Neural progenitor cell (in vitro differentiated cells): ENCODE data around the gene ARHGEF12. TPM values are rescaled to one million over a fixed set of nuclear protein-coding genes. Genes with fewer than 3 reads are reported as not detected.

Experiments used
- DNase-seq: peaks from one replicate; pipeline ENCODE4 v3.0.0-alpha.2; 2016; ENCODE audit warnings: low spot score
- H2AFZ ChIP-seq: fragments of 200-600 bp; sonication (generic); replicated peaks from 2 replicates; pipeline ENCODE4 v1.6.1; 2016; ENCODE audit warnings: antibody characterized with exemption
- H3F3A ChIP-seq: fragments of 200-600 bp; sonication (generic); 2 replicates; pipeline ENCODE4 v1.6.1; 2016; ENCODE audit warnings: antibody characterized with exemption, low read depth
- H3K27ac ChIP-seq: fragments of 200-600 bp; sonication (generic); 2 replicates; pipeline ENCODE4 v1.5.1; 2016; ENCODE audit warnings: mild to moderate bottlenecking
- H3K27me3 ChIP-seq: fragments of 200-600 bp; sonication (generic); 2 replicates; pipeline ENCODE4 v1.6.1; 2016; ENCODE audit warnings: mild to moderate bottlenecking, moderate library complexity
- H3K36me3 ChIP-seq: fragments of 200-600 bp; sonication (generic); 2 replicates; pipeline ENCODE4 v1.5.1; 2016
- H3K4me1 ChIP-seq: fragments of 200-600 bp; sonication (generic); 2 replicates; pipeline ENCODE4 v1.6.1; 2016; ENCODE audit warnings: mixed run types
- H3K4me2 ChIP-seq: fragments of 200-600 bp; sonication (generic); 2 replicates; pipeline ENCODE4 v1.6.1; 2016
- H3K4me3 ChIP-seq: fragments of 200-600 bp; sonication (generic); 2 replicates; pipeline ENCODE4 v1.5.1; 2016
- H3K79me2 ChIP-seq: fragments of 200-600 bp; sonication (generic); 2 replicates; pipeline ENCODE4 v1.6.1; 2016; ENCODE audit warnings: low read depth
- H3K9ac ChIP-seq: fragments of 200-600 bp; sonication (generic); 2 replicates; pipeline ENCODE4 v1.6.1; 2016
- H3K9me3 ChIP-seq: fragments of 200-600 bp; sonication (generic); 2 replicates; pipeline ENCODE4 v1.5.1; 2016; ENCODE audit warnings: low read depth
- H4K20me1 ChIP-seq: fragments of 200-600 bp; sonication (generic); 2 replicates; pipeline ENCODE4 v1.6.1; 2016; ENCODE audit warnings: low read depth
- H3K27ac Mint-ChIP-seq: 3 replicates; pipeline ENCODE4 v1.8.0; 2021; ENCODE audit warnings: mixed read lengths
- H3K27me3 Mint-ChIP-seq: 2 replicates; pipeline ENCODE4 v1.8.0; 2022; ENCODE audit warnings: low read depth, mild to moderate bottlenecking, inconsistent platforms, moderate library complexity, mixed read lengths; ENCODE audit not compliant: insufficient read depth
- H3K36me3 Mint-ChIP-seq: 3 replicates; pipeline ENCODE4 v1.8.0; 2021; ENCODE audit warnings: mixed read lengths
- H3K4me1 Mint-ChIP-seq: 3 replicates; pipeline ENCODE4 v1.8.0; 2021; ENCODE audit warnings: mixed read lengths
- H3K4me3 Mint-ChIP-seq: 3 replicates; pipeline ENCODE4 v1.8.0; 2021; ENCODE audit warnings: mild to moderate bottlenecking, moderate library complexity, mixed read lengths
- H3K9me3 Mint-ChIP-seq: 3 replicates; pipeline ENCODE4 v1.8.0; 2020; ENCODE audit warnings: mixed read lengths
- EZH2 ChIP-seq: fragments of 200-600 bp; sonication (generic); IDR thresholded peaks from 2 replicates; pipeline ENCODE4 v1.6.1; 2017; ENCODE audit warnings: antibody characterized with exemption, mild to moderate bottlenecking, moderate library complexity
- EZH2phosphoT487 ChIP-seq: fragments of 200-600 bp; sonication (generic); IDR thresholded peaks from 2 replicates; pipeline ENCODE4 v1.6.1; 2017; ENCODE audit warnings: antibody characterized with exemption
- total RNA-seq: library from RNA; depleted of rRNA; stranded (reverse); fragments of >200 nt; gene quantifications from 2 replicates; pipeline ENCODE4 v1.2.3, GENCODE V29; 2015; ENCODE audit warnings: low replicate concordance
- TF ChIP-seq, protein P1 (sequence below): fragments of 200-600 bp; sonication (generic); IDR thresholded peaks from 2 replicates; pipeline ENCODE4 v1.5.1; 2017; ENCODE audit warnings: antibody characterized with exemption, mild to moderate bottlenecking

ARHGEF12 gene
- total RNA-seq, 1 donor from 2014 or later, result 31.3 TPM

DNA sequence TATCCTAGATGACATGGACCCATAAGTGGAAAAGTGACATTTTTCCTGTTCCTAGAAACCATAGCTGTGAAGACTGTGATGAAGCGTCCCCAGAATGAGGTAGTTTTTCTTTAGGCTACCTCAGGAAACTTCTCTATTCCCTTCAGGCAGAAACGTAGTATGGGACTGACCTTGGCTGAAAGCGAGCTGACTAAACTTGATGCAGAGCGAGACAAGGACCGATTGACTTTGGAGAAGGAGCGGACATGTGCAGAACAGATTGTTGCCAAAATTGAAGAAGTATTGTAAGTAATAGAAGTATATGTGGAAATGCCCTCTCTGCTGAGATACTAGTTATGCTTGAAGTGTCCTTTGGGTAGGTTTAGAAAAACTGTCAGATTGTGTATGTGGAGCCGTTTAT, 110.6 kb downstream of the ARHGEF12 start:
- no peak overlapping the region for H3K4me3 Mint-ChIP-seq
- no peak overlapping the region for H3K27ac Mint-ChIP-seq
- H3K4me1 ChIP-seq, result no peaks in the 10 kb centered on the region
- no peak overlapping the region for H3K4me3 ChIP-seq
- H3K36me3 Mint-ChIP-seq, result peaks cover 31% of the 10 kb centered on the region
- no peak overlapping the region for H3K9ac ChIP-seq
- H3K27ac ChIP-seq, result no peak overlapping the region
- H2AFZ ChIP-seq, result no peak overlapping the region
- H4K20me1 ChIP-seq, result no peaks in the 10 kb centered on the region
- peaks cover 18% of the 10 kb centered on the region for H3K36me3 ChIP-seq
- TF ChIP-seq EZH2 (no peak), EZH2phosphoT487 (no peak)
- TF ChIP-seq, protein P1, sequence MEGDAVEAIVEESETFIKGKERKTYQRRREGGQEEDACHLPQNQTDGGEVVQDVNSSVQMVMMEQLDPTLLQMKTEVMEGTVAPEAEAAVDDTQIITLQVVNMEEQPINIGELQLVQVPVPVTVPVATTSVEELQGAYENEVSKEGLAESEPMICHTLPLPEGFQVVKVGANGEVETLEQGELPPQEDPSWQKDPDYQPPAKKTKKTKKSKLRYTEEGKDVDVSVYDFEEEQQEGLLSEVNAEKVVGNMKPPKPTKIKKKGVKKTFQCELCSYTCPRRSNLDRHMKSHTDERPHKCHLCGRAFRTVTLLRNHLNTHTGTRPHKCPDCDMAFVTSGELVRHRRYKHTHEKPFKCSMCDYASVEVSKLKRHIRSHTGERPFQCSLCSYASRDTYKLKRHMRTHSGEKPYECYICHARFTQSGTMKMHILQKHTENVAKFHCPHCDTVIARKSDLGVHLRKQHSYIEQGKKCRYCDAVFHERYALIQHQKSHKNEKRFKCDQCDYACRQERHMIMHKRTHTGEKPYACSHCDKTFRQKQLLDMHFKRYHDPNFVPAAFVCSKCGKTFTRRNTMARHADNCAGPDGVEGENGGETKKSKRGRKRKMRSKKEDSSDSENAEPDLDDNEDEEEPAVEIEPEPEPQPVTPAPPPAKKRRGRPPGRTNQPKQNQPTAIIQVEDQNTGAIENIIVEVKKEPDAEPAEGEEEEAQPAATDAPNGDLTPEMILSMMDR, result no peak
- H3K27me3 Mint-ChIP-seq, result no peaks in the 10 kb centered on the region
- H3K4me1 Mint-ChIP-seq, result peaks cover 18% of the 10 kb centered on the region
- no peak overlapping the region for H3K4me2 ChIP-seq
- H3K79me2 ChIP-seq, result no peaks in the 10 kb centered on the region
- H3K27me3 ChIP-seq, result no peaks in the 10 kb centered on the region
- H3K9me3 ChIP-seq, result no peaks in the 10 kb centered on the region
- DNase-seq, result no peak
- H3F3A ChIP-seq, result no peaks in the 10 kb centered on the region
- no peaks in the 10 kb centered on the region for H3K9me3 Mint-ChIP-seq

DNA sequence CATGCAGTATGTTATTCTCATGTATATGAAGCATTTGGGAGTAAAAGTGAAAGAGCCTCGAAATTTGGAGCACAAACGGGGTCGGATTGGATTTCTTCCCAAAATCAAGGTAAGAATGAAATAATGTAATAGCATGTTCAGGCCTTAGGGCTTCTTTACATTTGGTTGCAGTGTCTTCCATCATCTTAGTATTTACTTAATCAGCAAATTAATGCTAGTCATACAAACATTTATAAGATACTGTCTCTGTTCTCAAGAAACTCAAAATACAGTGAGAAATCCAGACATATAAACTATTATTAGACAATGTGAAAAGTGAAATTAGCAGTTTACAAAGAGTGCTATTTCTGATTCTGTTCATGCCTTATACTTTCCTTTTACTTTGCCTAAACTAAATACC, 112.0 kb downstream of the ARHGEF12 start:
- H3K4me1 Mint-ChIP-seq, result peaks cover 18% of the 10 kb centered on the region
- Histone ChIP-seq H3K4me1 (no peaks in the 10 kb centered on the region), H3K79me2 (no peaks in the 10 kb centered on the region), H3K9me3 (no peaks in the 10 kb centered on the region), H3K27me3 (no peaks in the 10 kb centered on the region), H3K9ac (no peak overlapping the region), H3K36me3 (peaks cover 18% of the 10 kb centered on the region), H3K27ac (no peak overlapping the region), H2AFZ (no peak overlapping the region), H3K4me3 (no peak overlapping the region), H3F3A (no peaks in the 10 kb centered on the region), H4K20me1 (no peaks in the 10 kb centered on the region), H3K4me2 (no peak overlapping the region)
- H3K27ac Mint-ChIP-seq, result no peak overlapping the region
- peaks cover 39% of the 10 kb centered on the region for H3K36me3 Mint-ChIP-seq
- no peaks in the 10 kb centered on the region for H3K9me3 Mint-ChIP-seq
- no peaks in the 10 kb centered on the region for H3K27me3 Mint-ChIP-seq
- no peak for DNase-seq
- no peak overlapping the region for H3K4me3 Mint-ChIP-seq
- TF ChIP-seq, protein P1, result no peak

DNA sequence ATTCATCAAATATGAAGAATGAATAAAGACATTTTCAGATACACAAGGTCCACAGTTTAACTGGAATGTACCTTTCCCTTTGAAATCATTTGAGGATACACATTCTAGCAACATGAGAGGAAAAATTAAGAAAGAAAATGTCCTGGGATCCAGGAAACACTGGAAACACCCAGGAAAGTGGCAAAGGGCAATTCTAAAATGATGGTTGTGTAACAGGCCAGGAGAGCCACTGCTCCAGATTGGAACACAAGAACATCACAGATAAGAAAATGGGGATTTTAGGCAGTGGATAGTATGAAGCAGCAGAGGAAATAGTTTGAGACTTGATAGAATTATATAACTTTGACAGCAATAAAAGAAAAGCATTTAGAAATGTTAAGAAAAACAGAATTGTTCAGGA, 119.3 kb downstream of the ARHGEF12 start:
- H3K79me2 ChIP-seq, result no peaks in the 10 kb centered on the region
- H3K9ac ChIP-seq, result no peak overlapping the region
- no peaks in the 10 kb centered on the region for H3K4me1 ChIP-seq
- Mint-ChIP-seq H3K4me1 (no peaks in the 10 kb centered on the region), H3K27me3 (peaks cover 2% of the 10 kb centered on the region), H3K9me3 (no peaks in the 10 kb centered on the region), H3K4me3 (no peak overlapping the region), H3K36me3 (peaks cover 32% of the 10 kb centered on the region), H3K27ac (no peak overlapping the region)
- no peaks in the 10 kb centered on the region for H3K9me3 ChIP-seq
- no peak overlapping the region for H3K4me2 ChIP-seq
- no peak overlapping the region for H3K27ac ChIP-seq
- H4K20me1 ChIP-seq, result no peaks in the 10 kb centered on the region
- no peaks in the 10 kb centered on the region for H3K27me3 ChIP-seq
- TF ChIP-seq, protein P1, result no peak
- TF ChIP-seq EZH2phosphoT487, result no peak
- TF ChIP-seq EZH2, result no peak
- H3K4me3 ChIP-seq, result no peak overlapping the region
- no peak for DNase-seq
- H2AFZ ChIP-seq, result no peak overlapping the region
- peaks cover 6% of the 10 kb centered on the region for H3K36me3 ChIP-seq
- H3F3A ChIP-seq, result no peaks in the 10 kb centered on the region

DNA sequence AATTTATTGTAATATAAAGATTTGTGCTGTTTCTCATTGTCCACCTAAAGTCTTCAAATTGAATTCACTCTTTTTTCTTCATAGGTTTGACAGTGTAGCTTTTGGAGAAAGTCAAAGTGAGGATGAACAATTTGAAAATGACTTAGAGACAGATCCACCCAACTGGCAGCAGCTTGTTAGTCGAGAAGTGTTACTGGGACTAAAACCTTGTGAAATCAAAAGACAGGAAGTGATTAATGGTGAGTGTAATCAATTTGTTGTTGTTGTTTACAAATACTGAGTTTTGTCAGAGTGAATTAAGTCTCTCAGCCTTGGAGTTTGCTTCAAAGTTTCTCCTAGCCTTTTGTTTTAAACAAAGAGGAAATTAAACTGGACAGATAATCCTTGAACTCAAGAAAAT, 121.8 kb downstream of the ARHGEF12 start:
- no peak overlapping the region for H3K27ac Mint-ChIP-seq
- H3K36me3 Mint-ChIP-seq, result peaks cover 36% of the 10 kb centered on the region
- no peak overlapping the region for H3K4me3 Mint-ChIP-seq
- H3K27me3 Mint-ChIP-seq, result peaks cover 2% of the 10 kb centered on the region
- no peak overlapping the region for H2AFZ ChIP-seq
- TF ChIP-seq EZH2, result no peak
- no peaks in the 10 kb centered on the region for H3K79me2 ChIP-seq
- H4K20me1 ChIP-seq, result no peaks in the 10 kb centered on the region
- H3K4me3 ChIP-seq, result no peak overlapping the region
- DNase-seq, result no peak
- H3F3A ChIP-seq, result no peaks in the 10 kb centered on the region
- H3K9ac ChIP-seq, result no peak overlapping the region
- H3K36me3 ChIP-seq, result peaks cover 6% of the 10 kb centered on the region
- no peak overlapping the region for H3K4me2 ChIP-seq
- H3K4me1 Mint-ChIP-seq, result no peaks in the 10 kb centered on the region
- H3K27me3 ChIP-seq, result no peaks in the 10 kb centered on the region
- H3K9me3 Mint-ChIP-seq, result no peaks in the 10 kb centered on the region
- no peaks in the 10 kb centered on the region for H3K9me3 ChIP-seq
- H3K4me1 ChIP-seq, result no peaks in the 10 kb centered on the region
- H3K27ac ChIP-seq, result peak overlapping the region; percentile 66
